ENCODE results near the gene TRPV5.
"Not testable (repeated sequence)": the region's sequence is repeated elsewhere in the genome, so short reads cannot be mapped to it uniquely, and the experiment has no call there.

Gene TRPV5

DNA sequence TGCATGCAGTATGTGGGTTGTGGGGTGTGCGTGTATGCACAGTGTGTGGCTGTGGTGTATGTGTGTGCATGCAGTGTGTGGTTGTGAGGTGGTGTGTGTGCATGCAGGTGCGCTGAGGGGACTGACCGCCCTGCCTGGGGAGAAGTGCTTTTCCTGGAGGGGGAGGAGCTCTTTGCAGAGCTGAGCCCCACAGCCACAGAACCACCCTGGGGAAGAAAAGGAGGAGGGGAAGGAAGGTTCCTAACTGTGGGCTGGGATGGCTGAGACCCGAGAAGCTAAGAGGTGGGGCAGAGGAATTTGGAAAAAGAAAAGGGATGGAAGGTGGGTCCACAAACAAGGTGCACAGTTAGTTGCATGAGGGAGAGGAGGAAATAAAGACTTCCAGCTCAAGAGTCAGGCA is at the start of gene TRPV5:
TRPV5 (minus strand) TSS at position 123 of the 400 bp plus-strand sequence. CDS start 287 bp downstream, outside the sequence.
- no peak within 1 kb of the TSS for H3K4me3 ChIP-seq (replicated peaks; ENCODE audit: low read depth, low read length)
- TF ChIP-seq, protein P1, sequence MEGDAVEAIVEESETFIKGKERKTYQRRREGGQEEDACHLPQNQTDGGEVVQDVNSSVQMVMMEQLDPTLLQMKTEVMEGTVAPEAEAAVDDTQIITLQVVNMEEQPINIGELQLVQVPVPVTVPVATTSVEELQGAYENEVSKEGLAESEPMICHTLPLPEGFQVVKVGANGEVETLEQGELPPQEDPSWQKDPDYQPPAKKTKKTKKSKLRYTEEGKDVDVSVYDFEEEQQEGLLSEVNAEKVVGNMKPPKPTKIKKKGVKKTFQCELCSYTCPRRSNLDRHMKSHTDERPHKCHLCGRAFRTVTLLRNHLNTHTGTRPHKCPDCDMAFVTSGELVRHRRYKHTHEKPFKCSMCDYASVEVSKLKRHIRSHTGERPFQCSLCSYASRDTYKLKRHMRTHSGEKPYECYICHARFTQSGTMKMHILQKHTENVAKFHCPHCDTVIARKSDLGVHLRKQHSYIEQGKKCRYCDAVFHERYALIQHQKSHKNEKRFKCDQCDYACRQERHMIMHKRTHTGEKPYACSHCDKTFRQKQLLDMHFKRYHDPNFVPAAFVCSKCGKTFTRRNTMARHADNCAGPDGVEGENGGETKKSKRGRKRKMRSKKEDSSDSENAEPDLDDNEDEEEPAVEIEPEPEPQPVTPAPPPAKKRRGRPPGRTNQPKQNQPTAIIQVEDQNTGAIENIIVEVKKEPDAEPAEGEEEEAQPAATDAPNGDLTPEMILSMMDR (IDR thresholded peaks at IDR 0.05; ENCODE audit: low read length, missing control alignments), result no peak
- DNase-seq (ENCODE audit: low read depth), result no peak

DNA sequence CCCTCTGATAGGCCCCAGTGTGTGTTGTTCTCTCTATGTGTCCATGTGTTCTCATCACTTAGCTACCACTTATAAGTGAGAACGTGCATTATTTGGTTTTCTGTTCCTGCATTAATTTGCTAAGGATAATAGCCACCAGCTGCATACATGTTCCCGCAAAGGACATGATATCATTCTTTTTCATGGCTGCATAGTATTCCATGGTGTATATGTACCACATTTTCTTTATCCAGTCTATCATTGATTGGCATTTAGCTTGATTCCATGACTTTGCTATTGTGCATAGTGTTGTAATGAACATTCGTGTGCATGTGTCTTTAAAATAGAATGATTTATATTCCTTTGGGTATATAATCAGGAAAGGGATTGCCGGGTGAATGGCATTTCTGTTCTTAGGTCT is 44.9 kb upstream of the TRPV5 start:
- not testable (repeated sequence) for H3K4me3 ChIP-seq (replicated peaks; ENCODE audit: low read depth, low read length); DNase-seq (ENCODE audit: low read depth)

DNA sequence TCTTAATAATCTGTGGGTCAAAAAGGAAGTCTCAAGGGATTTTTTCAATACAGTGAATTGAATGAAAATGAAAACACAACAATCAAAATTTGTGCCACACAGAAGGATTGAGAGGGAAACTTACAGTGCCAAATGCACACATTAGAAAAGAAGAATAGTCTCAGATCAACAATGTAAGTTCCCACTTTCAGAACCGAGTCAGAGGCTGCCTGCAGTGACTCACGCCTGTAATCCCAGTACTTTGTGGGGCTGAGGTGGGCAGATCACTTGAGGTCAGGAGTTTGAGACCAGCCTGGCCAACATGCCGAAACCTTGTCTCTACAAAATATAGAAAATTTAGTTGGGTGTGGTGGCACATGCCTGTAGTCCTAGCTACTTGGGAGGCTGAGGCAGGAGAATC is 41.1 kb upstream of the TRPV5 start:
- no peak overlapping the region for H3K4me3 ChIP-seq (replicated peaks; ENCODE audit: low read depth, low read length)
- TF ChIP-seq, protein P1 (IDR thresholded peaks at IDR 0.05; ENCODE audit: low read length, missing control alignments), result no peak
- no peak for DNase-seq (ENCODE audit: low read depth)

DNA sequence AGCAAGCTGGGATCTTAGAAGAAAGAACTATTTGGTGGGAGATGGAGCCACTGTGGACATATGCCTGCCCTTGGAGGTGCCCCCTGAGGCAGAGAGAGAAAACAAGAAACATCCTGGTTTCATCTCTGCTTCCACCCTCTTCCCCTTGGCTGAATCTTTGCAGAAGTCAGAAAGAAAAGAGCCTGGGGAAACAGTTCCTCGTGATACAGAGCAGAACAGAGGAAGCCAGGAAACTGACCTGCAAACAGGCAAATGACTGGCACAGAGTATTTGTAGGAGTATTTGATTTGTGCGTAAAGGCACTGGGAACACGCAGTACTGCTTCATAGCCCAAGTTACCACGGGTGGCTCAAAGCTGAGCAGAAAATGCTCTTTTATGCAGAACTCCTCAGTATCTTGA is 35.6 kb upstream of the TRPV5 start:
- TF ChIP-seq, protein P1 (IDR thresholded peaks at IDR 0.05; ENCODE audit: low read length, missing control alignments), result no peak
- no peak for DNase-seq (ENCODE audit: low read depth)
- H3K4me3 ChIP-seq (replicated peaks; ENCODE audit: low read depth, low read length), result no peak overlapping the region

DNA sequence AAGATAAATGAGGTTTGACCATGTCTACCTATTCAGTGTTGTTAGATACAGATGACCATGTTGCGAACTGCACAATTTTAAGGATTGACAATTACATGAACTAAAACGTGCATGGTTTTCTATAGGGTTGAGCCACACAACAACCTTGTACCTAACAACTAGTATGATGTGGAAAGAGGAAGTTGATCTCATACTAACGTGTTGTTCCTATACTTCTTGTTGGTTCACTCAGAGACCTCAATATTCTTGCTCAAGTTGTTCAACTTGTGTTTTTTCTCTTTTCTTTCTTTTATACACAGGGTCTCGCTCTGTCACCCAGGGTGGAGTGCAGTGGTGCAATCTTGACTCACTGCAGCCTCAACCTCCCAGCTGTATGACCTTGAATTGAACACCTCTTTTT is 34.7 kb upstream of the TRPV5 start:
- no peak for DNase-seq (ENCODE audit: low read depth)
- TF ChIP-seq, protein P1 (IDR thresholded peaks at IDR 0.05; ENCODE audit: low read length, missing control alignments), result no peak
- no peak overlapping the region for H3K4me3 ChIP-seq (replicated peaks; ENCODE audit: low read depth, low read length)

DNA sequence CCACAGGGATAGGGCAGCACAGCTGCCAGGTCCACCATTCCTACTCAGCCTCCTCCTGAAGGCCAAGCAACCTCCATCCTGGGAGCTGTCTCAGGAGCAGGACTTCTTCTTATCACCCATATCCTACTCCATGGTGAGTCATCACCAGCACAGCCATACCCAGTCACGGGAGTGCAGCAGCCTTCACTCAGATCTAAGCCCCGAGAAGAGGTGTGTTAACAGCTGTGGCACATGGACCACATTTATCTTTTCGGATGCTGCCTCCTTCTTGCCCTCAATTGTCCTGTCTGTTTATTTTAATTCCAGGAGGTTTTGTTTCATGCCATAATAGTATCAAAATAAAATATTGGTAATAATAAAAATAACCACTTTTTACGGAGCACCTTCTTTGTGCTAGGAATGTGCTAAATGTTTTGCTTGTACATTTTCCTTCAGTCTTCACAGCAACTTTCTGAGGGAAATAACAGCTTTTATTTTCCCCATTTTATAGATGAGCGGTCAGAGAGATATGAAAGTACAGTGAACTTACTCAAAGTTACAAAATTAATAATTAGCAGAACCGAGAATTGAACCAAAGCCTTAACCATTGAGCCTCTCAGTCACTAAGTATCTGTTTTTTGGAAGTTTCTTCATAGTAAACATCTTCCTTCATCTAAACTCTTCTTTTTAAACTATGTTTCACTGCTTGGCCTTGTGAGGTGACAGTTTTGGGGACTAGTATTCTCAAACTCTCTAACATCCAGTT is 31.1 kb upstream of the TRPV5 start:
- no peak overlapping the region for H3K4me3 ChIP-seq (replicated peaks; ENCODE audit: low read depth, low read length)
- TF ChIP-seq, protein P1 (IDR thresholded peaks at IDR 0.05; ENCODE audit: low read length, missing control alignments), result no peak
- DNase-seq (ENCODE audit: low read depth), result no peak

DNA sequence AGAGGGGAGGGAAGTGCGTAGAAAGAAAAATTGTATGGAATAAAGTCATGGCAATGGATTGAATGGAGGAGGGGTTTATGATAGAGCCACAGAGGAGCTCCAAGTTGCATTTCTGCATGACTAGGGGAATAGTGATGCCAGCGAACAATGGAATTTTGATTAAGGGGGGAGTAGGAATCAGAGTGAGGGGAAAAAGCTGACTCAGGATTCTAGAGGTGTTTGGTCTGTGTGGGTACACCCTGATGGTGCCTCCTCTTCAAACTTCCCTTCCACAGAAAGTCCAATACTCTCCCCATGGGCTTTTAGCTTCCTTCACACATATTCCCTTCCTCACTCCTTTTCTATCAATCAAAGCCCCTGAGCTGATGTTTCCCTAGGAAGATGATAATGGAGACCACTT is 30.4 kb upstream of the TRPV5 start:
- no peak overlapping the region for H3K4me3 ChIP-seq (replicated peaks; ENCODE audit: low read depth, low read length)
- DNase-seq (ENCODE audit: low read depth), result no peak
- TF ChIP-seq, protein P1 (IDR thresholded peaks at IDR 0.05; ENCODE audit: low read length, missing control alignments), result no peak
